Non-pigmented ciliary epithelial cell (primary cell): Measurements from ENCODE around the gene ALCAM.

Experiments used
- DNase-seq: peaks from one replicate; pipeline ENCODE4 v3.0.0-alpha.2; 2010; ENCODE audit warnings: low read depth

ALCAM gene

DNA sequence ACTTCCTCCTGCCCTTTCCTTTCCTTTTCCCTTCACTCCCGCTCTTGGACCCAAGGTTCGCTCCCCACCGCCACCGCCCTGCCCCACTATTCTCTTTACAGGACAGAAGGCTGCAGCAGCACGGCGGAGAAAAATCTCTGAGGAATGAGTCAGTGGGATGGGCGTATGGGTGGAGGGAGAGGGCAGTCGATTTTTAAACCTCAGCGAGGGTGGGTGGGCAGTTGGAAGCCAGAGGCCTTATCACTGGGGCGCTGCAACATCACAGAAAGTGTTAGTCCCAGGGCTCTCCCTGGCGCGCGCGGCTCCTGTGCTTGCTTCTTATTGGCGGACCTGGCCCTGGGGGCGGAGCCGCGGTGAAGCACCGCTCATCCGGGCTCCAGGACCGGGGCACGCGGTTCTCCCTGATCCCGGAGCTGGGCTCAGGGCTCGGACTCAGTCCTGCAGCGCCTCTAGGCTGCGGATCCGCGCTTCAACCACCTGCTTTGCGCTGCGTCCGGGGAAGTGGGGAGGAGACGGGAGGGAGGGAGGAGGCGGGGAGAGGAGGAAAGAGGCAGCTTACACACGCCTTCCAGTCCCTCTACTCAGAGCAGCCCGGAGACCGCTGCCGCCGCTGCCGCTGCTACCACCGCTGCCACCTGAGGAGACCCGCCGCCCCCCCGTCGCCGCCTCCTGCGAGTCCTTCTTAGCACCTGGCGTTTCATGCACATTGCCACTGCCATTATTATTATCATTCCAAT is at the start of gene ALCAM:
Gene ALCAM, plus strand, starts transcription at position 584 of the 737 bp plus-strand sequence.
- peak; percentile 97 for DNase-seq

DNA sequence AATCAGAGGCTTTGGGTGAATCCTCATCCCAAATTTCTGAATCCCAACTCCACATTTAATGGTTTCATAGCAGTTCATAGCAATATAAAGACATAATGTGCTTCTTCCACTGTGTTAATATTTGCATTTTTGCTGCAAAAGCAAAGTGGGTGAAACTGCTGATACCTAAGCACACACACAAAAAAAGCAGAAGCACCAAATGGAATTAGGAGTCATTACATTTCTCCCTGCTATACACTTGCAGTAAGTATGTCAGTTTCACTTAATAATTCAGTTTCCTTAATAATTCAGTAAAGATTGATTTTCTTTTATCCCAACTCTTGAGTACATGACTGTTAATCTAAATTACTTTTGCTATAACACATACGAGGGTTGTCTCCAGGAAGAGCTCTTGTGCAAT is 48.9 kb upstream of the ALCAM start:
- no peak for DNase-seq

- no peak for DNase-seq
These were observed 44.0 kb upstream of the ALCAM start for GRCh38 chr3:105322570-105323273.

DNA sequence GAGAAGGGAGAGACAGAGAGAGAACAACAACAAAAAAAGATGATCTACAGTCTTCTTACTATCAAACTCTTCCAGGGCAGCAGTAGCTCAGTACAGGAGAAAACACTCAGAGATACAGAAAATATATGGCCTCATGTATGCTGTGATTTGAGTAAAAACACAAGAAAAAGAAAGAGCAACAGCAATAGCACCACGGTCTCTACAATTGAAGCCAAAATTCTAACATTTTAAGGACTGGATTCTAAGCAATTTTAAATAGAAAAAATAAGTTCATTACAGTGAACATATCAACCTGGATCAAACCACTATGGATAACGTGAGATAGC is 43.5 kb upstream of the ALCAM start:
- no peak for DNase-seq

DNA sequence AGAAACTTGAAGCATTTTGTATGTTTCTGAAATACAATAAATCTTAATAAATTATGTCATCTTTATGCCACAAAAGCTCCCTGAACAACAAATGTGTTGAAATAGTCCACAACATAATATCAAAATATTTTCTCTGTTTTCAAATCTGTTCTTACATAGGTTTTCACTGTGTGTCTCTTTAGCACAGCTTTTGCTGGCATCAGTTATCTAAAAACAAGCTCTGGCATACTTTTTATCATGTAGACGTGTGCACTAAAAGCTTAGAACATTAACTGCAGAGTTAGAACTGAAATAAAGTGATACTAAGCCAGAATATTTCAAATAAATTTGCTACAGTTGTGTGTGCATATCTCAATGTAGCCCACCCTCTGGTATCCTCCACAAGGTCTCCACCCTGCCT is 41.8 kb upstream of the ALCAM start:
- no peak for DNase-seq

DNA sequence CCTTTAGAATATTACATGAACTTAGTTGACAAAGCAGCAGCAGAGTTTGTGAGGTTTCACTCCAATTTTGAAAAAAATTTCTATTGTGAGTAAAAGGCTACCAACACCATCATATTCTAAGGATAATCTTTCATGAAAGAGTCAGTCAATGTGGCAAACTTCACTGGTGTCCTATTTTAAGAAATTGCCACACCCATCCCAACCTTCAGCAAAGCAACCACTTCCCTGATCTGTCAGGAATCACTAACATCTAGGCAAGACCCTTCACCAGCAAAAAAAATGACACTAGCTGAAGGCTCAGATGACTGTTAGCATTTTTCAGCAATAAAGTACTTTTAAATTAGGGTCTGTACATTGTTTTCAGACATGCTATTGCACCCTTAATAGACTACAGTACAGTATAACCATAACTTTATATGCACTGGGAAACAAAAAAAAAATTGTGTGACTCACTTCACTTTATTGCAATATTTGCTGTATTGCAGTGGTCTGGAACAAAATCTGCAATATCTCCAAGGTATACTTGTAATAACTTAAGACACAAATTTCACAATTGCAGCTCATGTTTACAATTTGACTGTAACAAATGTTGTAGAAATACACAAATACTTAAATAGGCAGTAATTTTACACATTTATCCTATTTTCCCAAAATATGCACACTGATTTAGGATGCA is 38.9 kb upstream of the ALCAM start:
- DNase-seq, result no peak

- no peak for DNase-seq
These were observed 38.4 kb upstream of the ALCAM start for GRCh38 chr3:105328338-105328730.

DNA sequence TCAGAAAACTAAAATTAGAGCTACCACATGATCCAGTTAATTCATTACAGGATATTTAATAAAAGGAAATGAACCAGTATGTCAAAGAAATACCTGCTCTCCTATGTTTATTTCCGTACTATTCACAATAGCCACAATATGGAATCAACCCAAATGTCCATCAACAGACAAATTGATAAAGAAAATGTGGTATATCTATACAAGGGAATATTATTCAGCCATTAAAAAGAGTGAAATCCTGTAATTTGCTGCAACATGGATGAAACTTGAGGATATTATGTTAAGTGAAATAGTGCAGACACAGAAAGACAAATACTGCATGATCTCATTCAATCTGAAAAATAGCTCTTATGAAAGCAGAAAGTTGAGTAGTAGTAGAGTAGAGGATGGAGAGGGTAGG is 33.7 kb upstream of the ALCAM start:
- no peak for DNase-seq

DNA sequence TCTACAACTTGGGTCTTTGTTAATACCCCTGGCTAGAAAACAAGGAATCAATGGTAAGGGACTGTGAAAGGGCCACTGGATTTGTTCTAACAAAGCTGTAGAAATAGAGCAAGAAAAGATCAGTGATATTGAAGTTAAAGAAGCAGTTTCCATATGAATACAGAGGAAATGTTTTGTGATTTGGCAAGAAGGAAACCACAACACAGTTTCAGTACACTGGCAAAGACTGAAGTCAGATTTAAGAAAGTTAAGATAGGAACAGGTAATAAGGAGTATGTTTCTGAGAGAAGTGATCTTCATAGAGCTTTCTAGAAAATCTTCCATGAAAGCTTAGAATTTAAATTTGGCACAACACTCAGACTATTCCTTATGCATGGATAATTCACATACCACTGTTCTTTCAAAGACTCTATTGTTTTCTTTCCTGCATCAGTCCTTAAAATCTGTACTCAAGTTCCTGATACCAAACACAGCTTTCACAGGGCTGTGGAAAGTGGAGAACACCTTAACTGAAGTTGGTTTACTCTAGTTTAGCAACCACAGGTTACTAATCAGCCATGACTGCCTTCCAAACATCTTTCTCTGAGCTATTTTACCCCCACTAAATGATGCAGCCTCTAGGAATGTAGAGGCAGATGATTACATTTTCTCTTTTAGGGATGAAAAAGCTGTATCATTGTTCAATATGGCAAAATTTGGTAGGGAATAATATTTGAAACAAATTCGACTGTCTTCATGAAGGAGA is 32.4 kb upstream of the ALCAM start:
- no peak for DNase-seq

GRCh38 chr3:105339946-105340345 is 26.8 kb upstream of the ALCAM start:
- DNase-seq, result no peak

DNA sequence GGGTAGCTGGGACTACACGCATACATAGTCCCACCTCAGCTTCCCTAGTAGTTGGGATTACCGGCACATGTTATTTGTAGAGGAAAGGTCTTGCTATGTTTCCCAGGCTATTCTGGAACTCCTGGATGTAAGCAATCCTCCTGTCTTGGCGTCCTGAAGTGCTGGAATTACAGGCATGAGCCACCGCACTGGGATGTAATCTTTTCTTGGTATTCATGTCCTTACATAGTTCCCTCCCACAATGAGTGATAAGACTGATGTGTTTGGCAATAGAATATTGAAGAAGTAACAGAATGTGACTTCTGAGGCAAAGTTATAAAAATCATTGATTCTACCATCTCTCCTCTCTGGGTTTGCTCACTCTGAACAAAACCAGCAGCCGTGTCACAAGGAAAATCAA is 22.7 kb upstream of the ALCAM start:
- DNase-seq, result no peak

DNA sequence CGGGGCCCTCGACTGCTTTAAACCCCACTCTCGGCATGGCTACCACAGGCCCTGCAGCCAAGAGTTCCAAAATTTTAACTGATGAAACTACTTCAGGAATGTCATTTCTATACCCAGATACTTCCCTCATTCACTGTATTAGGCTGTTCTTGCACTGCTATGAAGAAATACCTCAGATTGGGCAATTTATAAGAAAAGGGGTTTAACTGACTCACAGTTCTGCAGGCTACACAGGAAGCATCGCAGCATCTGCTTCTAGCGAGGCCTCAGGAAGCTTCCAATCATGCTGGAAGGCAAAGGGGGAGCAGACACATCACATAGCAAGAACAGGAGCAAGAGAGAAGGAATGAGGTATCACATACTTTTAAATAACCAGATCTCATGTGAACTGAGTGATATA is 21.6 kb upstream of the ALCAM start:
- DNase-seq, result no peak

GRCh38 chr3:105347625-105348302 is 18.9 kb upstream of the ALCAM start:
- no peak for DNase-seq

- no peak for DNase-seq
These were observed 18.4 kb upstream of the ALCAM start for GRCh38 chr3:105348307-105348706.

GRCh38 chr3:105349684-105350387 is 16.9 kb upstream of the ALCAM start:
- no peak for DNase-seq

DNA sequence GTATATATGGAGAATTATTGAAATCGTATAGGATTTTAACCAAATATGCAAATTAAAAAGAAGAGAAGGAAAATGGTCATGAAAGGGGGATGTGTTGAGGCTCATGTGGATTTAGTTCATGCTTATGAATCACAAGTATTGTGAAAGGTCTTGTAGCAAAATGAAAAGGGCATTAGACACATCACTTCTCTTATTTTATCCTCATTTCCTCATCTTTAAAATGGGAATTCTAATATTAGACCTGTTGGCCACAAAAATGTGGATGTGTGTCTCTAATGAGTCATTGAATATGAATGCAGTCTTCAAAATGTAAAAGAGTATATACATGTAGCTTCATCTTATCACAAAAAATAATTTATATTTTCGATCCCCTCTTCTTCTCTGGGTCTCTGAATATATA is 14.9 kb upstream of the ALCAM start:
- peak; percentile 45 for DNase-seq

- DNase-seq, result no peak
These were observed 13.7 kb upstream of the ALCAM start for GRCh38 chr3:105352976-105353375.

DNA sequence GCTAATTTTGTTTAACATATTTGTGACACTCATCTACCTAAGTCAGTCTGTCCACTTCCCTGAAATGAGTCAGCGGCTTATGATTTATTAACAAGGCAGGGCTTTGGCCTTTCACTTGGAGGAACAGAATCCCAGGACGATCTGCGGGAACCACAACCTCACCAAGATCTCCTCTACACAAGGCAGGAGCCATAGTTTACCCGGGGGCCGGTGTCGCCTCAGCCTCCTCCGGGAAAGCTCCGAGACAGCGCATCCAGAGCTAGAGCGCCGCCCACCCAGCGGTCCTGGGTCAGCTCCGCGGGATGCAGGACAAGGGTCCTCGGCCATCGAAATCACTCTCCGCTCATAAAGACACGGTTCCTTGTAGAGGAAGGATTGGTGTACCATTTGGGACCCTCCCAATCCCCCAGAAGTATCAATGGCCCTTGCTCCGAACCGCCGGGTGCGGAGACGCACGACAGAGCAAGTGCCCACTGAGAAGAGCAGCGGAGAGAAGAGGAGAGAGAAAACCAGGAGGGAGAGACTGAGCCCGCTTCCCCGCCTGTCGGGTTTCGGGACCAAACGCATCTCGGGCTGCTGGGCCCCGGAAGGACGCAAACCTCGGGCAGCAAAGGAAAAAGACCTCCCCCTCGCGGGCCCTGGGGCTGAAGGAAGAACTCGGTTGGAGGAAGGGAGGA is 13.1 kb upstream of the ALCAM start:
- DNase-seq, result no peak

DNA sequence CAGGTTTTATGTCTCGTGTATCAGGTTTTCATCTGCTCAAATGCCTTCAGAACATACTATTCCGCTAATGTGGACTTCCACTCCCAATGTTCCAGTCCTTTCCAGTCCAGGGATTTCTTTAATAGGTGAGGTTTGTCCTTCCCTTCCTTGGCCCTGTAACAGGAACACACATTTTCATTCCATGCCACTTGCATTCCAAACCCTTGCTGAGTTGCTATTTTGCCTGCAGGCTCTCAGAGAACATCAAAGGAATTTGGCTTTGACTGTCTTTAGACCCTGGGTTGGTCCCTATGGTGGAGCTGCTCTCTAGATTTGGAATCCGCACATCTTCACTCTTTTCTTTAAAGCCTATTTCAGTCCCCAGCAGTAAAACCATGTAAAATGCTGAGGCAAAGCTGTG is 12.3 kb upstream of the ALCAM start:
- DNase-seq, result no peak

DNA sequence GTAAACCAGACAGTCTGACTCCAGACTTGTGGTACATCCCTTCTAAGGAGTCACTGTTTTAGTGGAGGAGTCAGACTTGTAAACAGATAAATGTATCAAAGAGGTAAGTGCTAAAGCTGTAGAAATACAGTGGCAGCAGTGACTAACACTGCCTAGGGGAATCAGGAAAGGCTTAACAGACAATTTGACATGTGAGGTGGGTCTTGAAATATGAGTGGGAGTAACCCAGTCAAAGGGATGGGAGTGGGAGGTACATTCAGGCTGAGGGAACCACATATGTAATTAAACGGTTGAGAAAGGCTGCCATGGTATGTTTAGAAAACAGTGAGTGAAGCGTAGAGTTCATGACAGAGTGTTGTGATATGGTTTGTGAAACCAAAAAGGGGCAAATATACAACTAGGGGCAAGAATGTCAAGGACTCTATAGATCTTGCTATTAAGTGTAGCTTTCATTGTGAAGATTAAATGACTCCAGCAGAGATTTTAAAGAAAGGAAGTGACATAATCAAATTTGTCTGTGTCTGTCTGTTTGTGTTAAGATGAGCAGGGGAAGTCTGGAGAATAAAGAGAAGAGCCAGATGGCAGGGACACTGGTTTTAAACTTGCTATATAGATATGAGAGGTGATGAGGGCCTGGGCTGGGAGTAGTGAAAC is 11.2 kb upstream of the ALCAM start:
- peak; percentile 44 for DNase-seq
